ENCODE measurements around the gene COQ2. TPM values are rescaled to one million over a fixed set of nuclear protein-coding genes. Genes with fewer than 3 reads are reported as not detected.

The COQ2 gene
- total and polyA plus RNA-seq, 2 experiments from 2014 or later, result 21.1 to 25.3 TPM

DNA sequence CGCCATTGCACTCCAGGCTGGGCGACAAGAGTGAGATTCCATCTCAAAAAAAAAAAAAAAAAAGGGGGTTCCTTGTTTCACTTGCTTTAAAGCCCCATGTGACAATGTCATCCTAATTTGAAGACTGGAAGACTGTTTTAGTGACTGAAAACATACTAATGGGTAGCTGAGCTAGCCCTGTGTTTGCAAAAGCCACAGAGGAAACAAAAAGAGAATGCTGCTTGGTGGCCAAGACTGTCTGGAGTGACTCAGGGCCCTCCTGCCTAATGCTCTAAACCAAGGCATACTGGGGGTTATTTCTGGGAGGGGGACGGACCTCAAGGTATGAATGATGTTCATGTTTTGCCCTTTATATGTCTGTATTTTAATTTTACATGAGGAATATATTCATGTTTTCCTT lies 34.1 kb upstream of the COQ2 start (continued):
- TF ChIP-seq, protein P1, sequence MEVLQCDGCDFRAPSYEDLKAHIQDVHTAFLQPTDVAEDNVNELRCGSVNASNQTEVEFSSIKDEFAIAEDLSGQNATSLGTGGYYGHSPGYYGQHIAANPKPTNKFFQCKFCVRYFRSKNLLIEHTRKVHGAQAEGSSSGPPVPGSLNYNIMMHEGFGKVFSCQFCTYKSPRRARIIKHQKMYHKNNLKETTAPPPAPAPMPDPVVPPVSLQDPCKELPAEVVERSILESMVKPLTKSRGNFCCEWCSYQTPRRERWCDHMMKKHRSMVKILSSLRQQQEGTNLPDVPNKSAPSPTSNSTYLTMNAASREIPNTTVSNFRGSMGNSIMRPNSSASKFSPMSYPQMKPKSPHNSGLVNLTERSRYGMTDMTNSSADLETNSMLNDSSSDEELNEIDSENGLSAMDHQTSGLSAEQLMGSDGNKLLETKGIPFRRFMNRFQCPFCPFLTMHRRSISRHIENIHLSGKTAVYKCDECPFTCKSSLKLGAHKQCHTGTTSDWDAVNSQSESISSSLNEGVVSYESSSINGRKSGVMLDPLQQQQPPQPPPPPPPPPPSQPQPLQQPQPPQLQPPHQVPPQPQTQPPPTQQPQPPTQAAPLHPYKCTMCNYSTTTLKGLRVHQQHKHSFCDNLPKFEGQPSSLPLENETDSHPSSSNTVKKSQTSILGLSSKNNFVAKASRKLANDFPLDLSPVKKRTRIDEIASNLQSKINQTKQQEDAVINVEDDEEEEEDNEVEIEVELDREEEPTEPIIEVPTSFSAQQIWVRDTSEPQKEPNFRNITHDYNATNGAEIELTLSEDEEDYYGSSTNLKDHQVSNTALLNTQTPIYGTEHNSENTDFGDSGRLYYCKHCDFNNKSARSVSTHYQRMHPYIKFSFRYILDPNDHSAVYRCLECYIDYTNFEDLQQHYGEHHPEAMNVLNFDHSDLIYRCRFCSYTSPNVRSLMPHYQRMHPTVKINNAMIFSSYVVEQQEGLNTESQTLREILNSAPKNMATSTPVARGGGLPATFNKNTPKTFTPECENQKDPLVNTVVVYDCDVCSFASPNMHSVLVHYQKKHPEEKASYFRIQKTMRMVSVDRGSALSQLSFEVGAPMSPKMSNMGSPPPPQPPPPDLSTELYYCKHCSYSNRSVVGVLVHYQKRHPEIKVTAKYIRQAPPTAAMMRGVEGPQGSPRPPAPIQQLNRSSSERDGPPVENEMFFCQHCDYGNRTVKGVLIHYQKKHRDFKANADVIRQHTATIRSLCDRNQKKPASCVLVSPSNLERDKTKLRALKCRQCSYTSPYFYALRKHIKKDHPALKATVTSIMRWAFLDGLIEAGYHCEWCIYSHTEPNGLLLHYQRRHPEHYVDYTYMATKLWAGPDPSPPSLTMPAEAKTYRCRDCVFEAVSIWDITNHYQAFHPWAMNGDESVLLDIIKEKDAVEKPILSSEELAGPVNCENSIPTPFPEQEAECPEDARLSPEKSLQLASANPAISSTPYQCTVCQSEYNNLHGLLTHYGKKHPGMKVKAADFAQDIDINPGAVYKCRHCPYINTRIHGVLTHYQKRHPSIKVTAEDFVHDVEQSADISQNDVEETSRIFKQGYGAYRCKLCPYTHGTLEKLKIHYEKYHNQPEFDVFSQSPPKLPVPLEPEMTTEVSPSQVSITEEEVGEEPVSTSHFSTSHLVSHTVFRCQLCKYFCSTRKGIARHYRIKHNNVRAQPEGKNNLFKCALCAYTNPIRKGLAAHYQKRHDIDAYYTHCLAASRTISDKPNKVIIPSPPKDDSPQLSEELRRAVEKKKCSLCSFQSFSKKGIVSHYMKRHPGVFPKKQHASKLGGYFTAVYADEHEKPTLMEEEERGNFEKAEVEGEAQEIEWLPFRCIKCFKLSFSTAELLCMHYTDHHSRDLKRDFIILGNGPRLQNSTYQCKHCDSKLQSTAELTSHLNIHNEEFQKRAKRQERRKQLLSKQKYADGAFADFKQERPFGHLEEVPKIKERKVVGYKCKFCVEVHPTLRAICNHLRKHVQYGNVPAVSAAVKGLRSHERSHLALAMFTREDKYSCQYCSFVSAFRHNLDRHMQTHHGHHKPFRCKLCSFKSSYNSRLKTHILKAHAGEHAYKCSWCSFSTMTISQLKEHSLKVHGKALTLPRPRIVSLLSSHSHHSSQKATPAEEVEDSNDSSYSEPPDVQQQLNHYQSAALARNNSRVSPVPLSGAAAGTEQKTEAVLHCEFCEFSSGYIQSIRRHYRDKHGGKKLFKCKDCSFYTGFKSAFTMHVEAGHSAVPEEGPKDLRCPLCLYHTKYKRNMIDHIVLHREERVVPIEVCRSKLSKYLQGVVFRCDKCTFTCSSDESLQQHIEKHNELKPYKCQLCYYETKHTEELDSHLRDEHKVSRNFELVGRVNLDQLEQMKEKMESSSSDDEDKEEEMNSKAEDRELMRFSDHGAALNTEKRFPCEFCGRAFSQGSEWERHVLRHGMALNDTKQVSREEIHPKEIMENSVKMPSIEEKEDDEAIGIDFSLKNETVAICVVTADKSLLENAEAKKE (CRISPR knock-in tag; IDR thresholded peaks at IDR 0.05), result no peak
- TF ChIP-seq, protein P2, sequence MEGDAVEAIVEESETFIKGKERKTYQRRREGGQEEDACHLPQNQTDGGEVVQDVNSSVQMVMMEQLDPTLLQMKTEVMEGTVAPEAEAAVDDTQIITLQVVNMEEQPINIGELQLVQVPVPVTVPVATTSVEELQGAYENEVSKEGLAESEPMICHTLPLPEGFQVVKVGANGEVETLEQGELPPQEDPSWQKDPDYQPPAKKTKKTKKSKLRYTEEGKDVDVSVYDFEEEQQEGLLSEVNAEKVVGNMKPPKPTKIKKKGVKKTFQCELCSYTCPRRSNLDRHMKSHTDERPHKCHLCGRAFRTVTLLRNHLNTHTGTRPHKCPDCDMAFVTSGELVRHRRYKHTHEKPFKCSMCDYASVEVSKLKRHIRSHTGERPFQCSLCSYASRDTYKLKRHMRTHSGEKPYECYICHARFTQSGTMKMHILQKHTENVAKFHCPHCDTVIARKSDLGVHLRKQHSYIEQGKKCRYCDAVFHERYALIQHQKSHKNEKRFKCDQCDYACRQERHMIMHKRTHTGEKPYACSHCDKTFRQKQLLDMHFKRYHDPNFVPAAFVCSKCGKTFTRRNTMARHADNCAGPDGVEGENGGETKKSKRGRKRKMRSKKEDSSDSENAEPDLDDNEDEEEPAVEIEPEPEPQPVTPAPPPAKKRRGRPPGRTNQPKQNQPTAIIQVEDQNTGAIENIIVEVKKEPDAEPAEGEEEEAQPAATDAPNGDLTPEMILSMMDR (conservative IDR thresholded peaks at IDR 0.05; ENCODE audit: low read depth in 2 of 2), result no peak
- no peak for TF ChIP-seq ZNF331 (CRISPR knock-in tag; IDR thresholded peaks at IDR 0.05; ENCODE audit: low read depth)
- TF ChIP-seq CREB1 (CRISPR knock-in tag; IDR thresholded peaks at IDR 0.05; ENCODE audit: low read depth), result no peak
- TF ChIP-seq ZNF114 (CRISPR knock-in tag; IDR thresholded peaks at IDR 0.05), result no peak
- no peak for TF ChIP-seq JUNB (IDR thresholded peaks at IDR 0.05; ENCODE audit: unreplicated experiment)

GRCh38 chr4:83317671-83318070 lies 33.1 kb upstream of the COQ2 start:
- Histone ChIP-seq H3K4me1 (ENCODE audit: insufficient read depth) (no peaks in the 10 kb centered on the region), H3K9me2 (ENCODE audit: insufficient read depth) (no peaks in the 10 kb centered on the region), H4K20me1 (replicated peaks; ENCODE audit: insufficient read depth) (no peaks in the 10 kb centered on the region), H3K27me3 (ENCODE audit: insufficient read depth) (no peaks in the 10 kb centered on the region), H2AFZ (no peak overlapping the region), H3K36me3 (ENCODE audit: insufficient read depth) (no peaks in the 10 kb centered on the region), H3K27ac (ENCODE audit: low read depth) (no peak overlapping the region), H3K79me2 (replicated peaks; ENCODE audit: insufficient read depth) (no peaks in the 10 kb centered on the region), H3F3A (replicated peaks; ENCODE audit: low read depth) (no peaks in the 10 kb centered on the region), H3K4me3 (no peak overlapping the region), H3K4me2 (no peak overlapping the region)
- H3K27me3 Mint-ChIP-seq (ENCODE audit: insufficient read depth, low read depth, poor library complexity), result no peaks in the 10 kb centered on the region
- TF ChIP-seq JUNB (IDR thresholded peaks at IDR 0.05; ENCODE audit: unreplicated experiment), result no peak
- TF ChIP-seq, protein P1 (CRISPR knock-in tag; IDR thresholded peaks at IDR 0.05), result no peak
- no peak for TF ChIP-seq ZNF331 (CRISPR knock-in tag; IDR thresholded peaks at IDR 0.05; ENCODE audit: low read depth)
- no peak overlapping the region for H3K4me3 Mint-ChIP-seq
- DNase-seq (ENCODE audit: low spot score), result no peak
- H3K27ac Mint-ChIP-seq, result no peak overlapping the region
- no peak for ATAC-seq
- no peaks in the 10 kb centered on the region for H3K9me3 Mint-ChIP-seq
- no peaks in the 10 kb centered on the region for H3K4me1 Mint-ChIP-seq
- H3K36me3 Mint-ChIP-seq (ENCODE audit: low read depth), result no peaks in the 10 kb centered on the region
